ENCODE results near the gene HADHB. TPM values are rescaled to one million over a fixed set of nuclear protein-coding genes. Genes with fewer than 3 reads are reported as not detected.

HADHB gene
- polyA plus RNA-seq (ENCODE audit: insufficient read length in 3 of 3): 100 to 1,000 TPM; 170 to 199 (median 195) TPM

- peak; percentile 77 to 86 (median 81) for DNase-seq (ENCODE audit: low read depth in 3 of 3, low spot score in 2 of 3)
Measured at GRCh38 chr2:26244309-26245230, at the start of gene HADHB, which contains the start of gene HADHA. HADHB (plus strand) TSS chr2:26244939; CDS start chr2:26254255, 9,316 bp downstream. HADHA (minus strand) TSS chr2:26244632; CDS start chr2:26244596, 36 bp downstream.

- DNase-seq (ENCODE audit: low read depth in 3 of 3, low spot score in 2 of 3): no peak
Measured at GRCh38 chr2:26195040-26195984, 49.4 kb upstream of the HADHB start.

- DNase-seq (ENCODE audit: low read depth in 3 of 3, low spot score in 2 of 3): no peak
Measured at GRCh38 chr2:26196683-26197418, 47.9 kb upstream of the HADHB start.

- no peak for DNase-seq (ENCODE audit: low read depth in 3 of 3, low spot score in 2 of 3)
Measured at GRCh38 chr2:26197516-26197915, 47.2 kb upstream of the HADHB start.

GRCh38 chr2:26202981-26203490, 41.7 kb upstream of the HADHB start:
- no peak for DNase-seq (ENCODE audit: low read depth in 3 of 3, low spot score in 2 of 3)

- DNase-seq (ENCODE audit: low read depth in 3 of 3, low spot score in 2 of 3): no peak
Measured at GRCh38 chr2:26203906-26204305, 40.8 kb upstream of the HADHB start.

GRCh38 chr2:26212011-26212410, 32.7 kb upstream of the HADHB start:
- DNase-seq (ENCODE audit: low read depth in 3 of 3, low spot score in 2 of 3): no peak

GRCh38 chr2:26214759-26215158, 30.0 kb upstream of the HADHB start:
- no peak for DNase-seq (ENCODE audit: low read depth in 3 of 3, low spot score in 2 of 3)

- no peak for DNase-seq (ENCODE audit: low read depth in 3 of 3, low spot score in 2 of 3)
Measured at GRCh38 chr2:26215833-26216232, 28.9 kb upstream of the HADHB start.

GRCh38 chr2:26216587-26216986, 28.2 kb upstream of the HADHB start:
- no peak for DNase-seq (ENCODE audit: low read depth in 3 of 3, low spot score in 2 of 3)

GRCh38 chr2:26217720-26218119, 27.0 kb upstream of the HADHB start:
- no peak for DNase-seq (ENCODE audit: low read depth in 3 of 3, low spot score in 2 of 3)

- no peak for DNase-seq (ENCODE audit: low read depth in 3 of 3, low spot score in 2 of 3)
Measured at GRCh38 chr2:26223018-26223417, 21.7 kb upstream of the HADHB start.

GRCh38 chr2:26224095-26224494, 20.6 kb upstream of the HADHB start:
- DNase-seq (ENCODE audit: low read depth in 3 of 3, low spot score in 2 of 3): no peak

GRCh38 chr2:26229595-26229994, 15.1 kb upstream of the HADHB start:
- no peak for DNase-seq (ENCODE audit: low read depth in 3 of 3, low spot score in 2 of 3)

GRCh38 chr2:26230806-26231205, 13.9 kb upstream of the HADHB start:
- no peak for DNase-seq (ENCODE audit: low read depth in 3 of 3, low spot score in 2 of 3)

GRCh38 chr2:26235089-26235488, 9.7 kb upstream of the HADHB start:
- DNase-seq (ENCODE audit: low read depth in 3 of 3, low spot score in 2 of 3): no peak

- no peak for DNase-seq (ENCODE audit: low read depth in 3 of 3, low spot score in 2 of 3)
Measured at GRCh38 chr2:26237868-26238267, 6.9 kb upstream of the HADHB start.

GRCh38 chr2:26238311-26238958, 6.3 kb upstream of the HADHB start:
- no peak for DNase-seq (ENCODE audit: low read depth in 3 of 3, low spot score in 2 of 3)

GRCh38 chr2:26241928-26242436, 2.8 kb upstream of the HADHB start:
- no peak for DNase-seq (ENCODE audit: low read depth in 3 of 3, low spot score in 2 of 3)

All from right renal cortex interstitium (tissue), 3 donors.